GM12878 (cell line): ENCODE measurements around the gene LETM1. TPM values are rescaled to one million over a fixed set of nuclear protein-coding genes. Genes with fewer than 3 reads are reported as not detected.

ENCODE experiments used
- ATAC-seq: fragments of 200-7000 bp; cut with Tn5 transposase; 3 replicates; pipeline ENCODE4 v1.9.1; 2020; ENCODE audit warnings: mild to moderate bottlenecking, moderate library complexity
- BruUV-seq: library from RNA; stranded (reverse); fragments of 400-500 nt; replicated peaks from 2 replicates; lab custom pipeline; 2021; lab: Mats Ljungman, UMichigan
- CTCF ChIA-PET: fragments of 300-600 bp; sonication (Branson Sonifier 250); formaldehyde crosslinking; extraction: SDS; loops from one replicate; lab custom pipeline; 2021; ENCODE audit warnings: inconsistent platforms; lab: Yijun Ruan, JAX
- POLR2A ChIA-PET: fragments of 350-600 bp; formaldehyde crosslinking; extraction: SDS; loops from one replicate; lab custom pipeline; 2021; ENCODE audit warnings: inconsistent platforms; lab: Charles Lee
- RAD21 ChIA-PET: fragments of 300-600 bp; sonication (Branson Sonifier 250); formaldehyde crosslinking; loops from one replicate; lab custom pipeline; 2023; ENCODE audit warnings: antibody characterized with exemption; ENCODE audit not compliant: unreplicated experiment; lab: Charles Lee
- SMC1A ChIA-PET: fragments of 300-600 bp; sonication (Branson Sonifier 250); formaldehyde crosslinking; loops from one replicate; lab custom pipeline; 2023; ENCODE audit not compliant: unreplicated experiment, uncharacterized antibody; lab: Charles Lee
- DNase-seq: peaks from one replicate; pipeline ENCODE4 v3.0.0-alpha.2; 2011; ENCODE audit warnings: low read depth, low spot score
- FAIRE-seq: peaks from 3 replicates; lab custom pipeline; 2011; peaks lifted over from hg19 to GRCh38; lab: Jason Lieb, UNC
- H2AFZ ChIP-seq: 2 replicates; pipeline ENCODE4 v1.6.0; 2011; ENCODE audit warnings: low read depth, low read length, control low read depth; ENCODE audit not compliant: control insufficient read depth
- H3K27ac ChIP-seq: 2 replicates; pipeline ENCODE4 v1.5.1; 2011; ENCODE audit warnings: control low read depth; ENCODE audit not compliant: control insufficient read depth, insufficient read depth
- H3K27me3 ChIP-seq, 2 experiments: replicated peaks in 1 of 2; 2 replicates each; pipeline versions ENCODE4 v1.6.0 to v1.6.1; 2011; ENCODE audit warnings: low read length in 1 of 2; ENCODE audit not compliant: control insufficient read depth in 2 of 2, insufficient read depth in 2 of 2
- H3K36me3 ChIP-seq, 2 experiments: 2 replicates each; pipeline ENCODE4 v1.5.1; 2011; ENCODE audit warnings: low read length in 1 of 2; ENCODE audit not compliant: control insufficient read depth in 2 of 2, insufficient read depth in 2 of 2
- H3K4me1 ChIP-seq: 2 replicates; pipeline ENCODE4 v1.6.1; 2011; ENCODE audit warnings: mild to moderate bottlenecking, low read length, moderate library complexity, mixed read lengths; ENCODE audit not compliant: control insufficient read depth, insufficient read depth
- H3K4me2 ChIP-seq: 2 replicates; pipeline ENCODE4 v1.6.0; 2011; ENCODE audit warnings: control low read depth; ENCODE audit not compliant: control insufficient read depth, insufficient read depth
- H3K4me3 ChIP-seq: fragments of 200-600 bp; sonication (generic); 2 replicates; pipeline ENCODE4 v1.5.1; 2016
- H3K79me2 ChIP-seq: 2 replicates; pipeline ENCODE4 v1.6.0; 2011; ENCODE audit warnings: low read length; ENCODE audit not compliant: control insufficient read depth, insufficient read depth
- H3K9ac ChIP-seq: 2 replicates; pipeline ENCODE4 v1.8.0; 2011; ENCODE audit warnings: low read length, control low read depth, mixed read lengths; ENCODE audit not compliant: control insufficient read depth, insufficient read depth
- H3K9me3 ChIP-seq: replicated peaks from 3 replicates; pipeline ENCODE4 v1.5.1; 2011; ENCODE audit warnings: mild to moderate bottlenecking, low read length; ENCODE audit not compliant: control insufficient read depth, insufficient read depth
- H4K20me1 ChIP-seq: 2 replicates; pipeline ENCODE4 v1.6.0; 2011; ENCODE audit not compliant: control insufficient read depth, insufficient read depth
- EED ChIP-seq: sonication (generic); IDR thresholded peaks from 2 replicates; pipeline ENCODE4 v1.6.1; 2016; ENCODE audit warnings: antibody characterized with exemption, low read depth
- HCFC1 ChIP-seq: fragments of 150-350 bp; IDR thresholded peaks from 2 replicates; pipeline ENCODE4 v1.6.1; 2014; ENCODE audit warnings: low read length
- NFIC ChIP-seq: IDR thresholded peaks from 2 replicates; pipeline ENCODE4 v1.6.1; 2012; ENCODE audit warnings: low read depth, mild to moderate bottlenecking, inconsistent platforms, low read length, moderate library complexity
- SIN3A ChIP-seq: IDR thresholded peaks from 2 replicates; pipeline ENCODE4 v1.6.1; 2012; ENCODE audit warnings: low read depth, low read length, improper control_type of control experiment
- SMAD1 ChIP-seq: fragments of 450-650 bp; IDR thresholded peaks from 2 replicates; pipeline ENCODE4 v1.6.1; 2018; ENCODE audit warnings: mild to moderate bottlenecking, low read depth; ENCODE audit not compliant: partially characterized antibody
- SPI1 ChIP-seq: IDR thresholded peaks from 2 replicates; pipeline ENCODE4 v1.6.1; 2011; ENCODE audit warnings: low read depth, mild to moderate bottlenecking, low read length, moderate library complexity, borderline replicate concordance; ENCODE audit not compliant: insufficient read depth
- TBL1XR1 ChIP-seq: IDR thresholded peaks from 2 replicates; pipeline ENCODE4 v1.6.1; 2012; ENCODE audit warnings: low read depth, low read length, improper control_type of control experiment
- ZBED1 ChIP-seq: IDR thresholded peaks from 2 replicates; pipeline ENCODE4 v1.6.1; 2016; ENCODE audit warnings: borderline replicate concordance
- ZNF384 ChIP-seq: IDR thresholded peaks from 2 replicates; pipeline ENCODE4 v1.6.1; 2012; ENCODE audit warnings: low read depth, mild to moderate bottlenecking, low read length, improper control_type of control experiment, borderline replicate concordance
- WGBS: methylation state at CpG from one replicate; pipeline ENCODE4 v1.1.6; 2016; ENCODE audit warnings: low lambda C conversion rate; ENCODE audit not compliant: insufficient replicate concordance, insufficient coverage; ENCODE audit errors: missing lambda C conversion rate; 5-methylcytosine and 5-hydroxymethylcytosine counted together
- in situ Hi-C: fragments of 300-500 bp; cut with MboI; formaldehyde crosslinking; loops from 9 replicates; pipeline ENCODE4 v1.14.3; 2018; ENCODE audit warnings: mixed read lengths
- intact Hi-C: fragments of 100-400 bp; cut with micrococcal nuclease; formaldehyde crosslinking; loops from one replicate; pipeline ENCODE4 v1.14.2; 2022; ENCODE audit not compliant: unreplicated experiment
- polyA plus RNA-seq, 11 experiments: library from polyadenylated mRNA; depleted of rRNA in 4 of 11; unstranded in 6 of 11; stranded (reverse) in 5 of 11; fragments of >200 nt; fragmentation: Nextera tagmentation in 4 of 11; fragmentation: Illumina TruSeq in 1 of 11; extraction: Ambion mirVana in 4 of 11; extraction: Trizol in 1 of 11; gene quantifications; 1 replicate in 1 of 11; 2 replicates in 10 of 11; pipeline versions ENCODE4 v1.2.1 to v1.2.3, GENCODE V29; 2011 to 2016; ENCODE audit warnings: inconsistent platforms in 2 of 11, missing spikeins in 2 of 11, low read depth in 1 of 11
- total RNA-seq, 4 experiments: library from RNA; depleted of rRNA in 3 of 4; stranded (reverse); fragments of >200 nt in 3 of 4; fragmentation: Illumina TruSeq in 1 of 4; extraction: Trizol in 1 of 4; gene quantifications; 2 replicates each; pipeline versions ENCODE4 v1.2.1 to v1.2.3, GENCODE V29; 2013 to 2021
- TF ChIP-seq, protein P1 (sequence below): IDR thresholded peaks from 2 replicates; pipeline ENCODE4 v1.6.1; 2011; ENCODE audit warnings: borderline replicate concordance, low read depth, mild to moderate bottlenecking, moderate library complexity, low read length; ENCODE audit not compliant: insufficient read depth, poor library complexity, severe bottlenecking
- TF ChIP-seq, protein P2 (sequence below): IDR thresholded peaks from 2 replicates; pipeline ENCODE4 v1.6.1; 2012; ENCODE audit warnings: low read depth, low read length, improper control_type of control experiment

LETM1 gene
- total and polyA plus RNA-seq, 10 of the 15 experiments (the other 5 are each of a cell fraction or from before 2014, with no cell fraction given) = 2.6 to 65.2 (median 30.2) TPM

DNA sequence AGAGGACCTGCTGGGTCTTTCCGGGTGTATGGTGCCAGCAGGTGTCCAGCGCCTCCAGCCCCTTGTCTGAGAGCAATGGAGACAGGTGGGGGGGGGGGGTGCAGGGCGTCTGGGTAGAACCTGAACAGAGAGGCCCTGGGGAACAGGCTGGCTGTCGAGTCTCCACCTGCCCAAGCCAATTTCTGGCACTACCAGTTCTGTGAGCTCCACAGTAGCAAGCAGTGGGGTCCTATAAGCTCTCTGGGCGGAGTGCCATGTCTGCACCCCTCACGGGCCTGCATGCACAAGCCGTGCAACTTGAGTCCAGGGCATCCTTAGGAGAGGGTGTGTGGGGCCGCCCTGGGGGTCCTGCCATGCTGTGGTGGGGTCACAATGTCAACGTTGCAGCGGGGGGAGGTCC lies 72.9 kb downstream of the LETM1 start:
- DNase-seq (no peak), FAIRE-seq (no peak)
- no peak overlapping the region for H3K9ac ChIP-seq

More for the DNA sequence above, 72.9 kb downstream of the LETM1 start:
- Histone ChIP-seq H3K4me1 (no peaks in the 10 kb centered on the region), H4K20me1 (no peaks in the 10 kb centered on the region), H3K4me2 (no peak overlapping the region), H3K9me3 (no peaks in the 10 kb centered on the region), H3K27me3 (no peaks in the 10 kb centered on the region; a peak in 1 of 4 replicates), H3K79me2 (no peaks in the 10 kb centered on the region), H3K4me3 (no peak overlapping the region), H3K27ac (no peak overlapping the region), H2AFZ (no peak overlapping the region), H3K36me3 (no peaks in the 10 kb centered on the region)
- no peak for ATAC-seq
- intact Hi-C loops = no loop called here
- in situ Hi-C loops = no loop called here
- ChIA-PET RAD21 (interaction anchor here (1.3 kb wide), 1 partner anchor 34 kb away, joined by 3 read pairs; no protein-coding TSS in a partner anchor), SMC1A (no interaction called here), POLR2A (no interaction called here), CTCF (no interaction called here)
- no peak for TF ChIP-seq EED
- TF ChIP-seq TBL1XR1 = no peak
- no peak for TF ChIP-seq ZNF384
- TF ChIP-seq, protein P1, sequence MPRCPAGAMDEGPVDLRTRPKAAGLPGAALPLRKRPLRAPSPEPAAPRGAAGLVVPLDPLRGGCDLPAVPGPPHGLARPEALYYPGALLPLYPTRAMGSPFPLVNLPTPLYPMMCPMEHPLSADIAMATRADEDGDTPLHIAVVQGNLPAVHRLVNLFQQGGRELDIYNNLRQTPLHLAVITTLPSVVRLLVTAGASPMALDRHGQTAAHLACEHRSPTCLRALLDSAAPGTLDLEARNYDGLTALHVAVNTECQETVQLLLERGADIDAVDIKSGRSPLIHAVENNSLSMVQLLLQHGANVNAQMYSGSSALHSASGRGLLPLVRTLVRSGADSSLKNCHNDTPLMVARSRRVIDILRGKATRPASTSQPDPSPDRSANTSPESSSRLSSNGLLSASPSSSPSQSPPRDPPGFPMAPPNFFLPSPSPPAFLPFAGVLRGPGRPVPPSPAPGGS = no peak
- no peak for TF ChIP-seq HCFC1
- TF ChIP-seq SIN3A = no peak
- no peak for TF ChIP-seq ZBED1
- TF ChIP-seq, protein P2, sequence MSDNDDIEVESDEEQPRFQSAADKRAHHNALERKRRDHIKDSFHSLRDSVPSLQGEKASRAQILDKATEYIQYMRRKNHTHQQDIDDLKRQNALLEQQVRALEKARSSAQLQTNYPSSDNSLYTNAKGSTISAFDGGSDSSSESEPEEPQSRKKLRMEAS = no peak
- TF ChIP-seq SPI1 = no peak
- no peak for TF ChIP-seq NFIC
- TF ChIP-seq SMAD1 = no peak
- 39% methylated on average over 8 of the region's 10 CpGs for WGBS
- BruUV-seq = no TSS peak
